Dermis microvascular lymphatic vessel endothelial cell (primary cell): Measurements from ENCODE around the gene DEFB110. TPM values are rescaled to one million over a fixed set of nuclear protein-coding genes. Genes with fewer than 3 reads are reported as not detected.

ENCODE experiments used
- total RNA-seq: library from RNA; depleted of rRNA; stranded (reverse); fragments of >200 nt; gene quantifications from 2 replicates; pipeline ENCODE4 v1.2.1, GENCODE V29; 2014

The DEFB110 gene
- total RNA-seq, 1 donor from 2014 or later: not detected

Other genes starting within 250 kb of the DEFB110 start
- gene PGK2, start 234.7 kb downstream of the DEFB110 start, total RNA-seq: not detected in 2 replicates
- not detected in 2 replicates for gene CRISP1, start 155.5 kb downstream of the DEFB110 start, total RNA-seq
- gene DEFB114, start 57.8 kb downstream of the DEFB110 start, total RNA-seq: not detected in 2 replicates
- not detected in 2 replicates for gene DEFB113, start 52.4 kb downstream of the DEFB110 start, total RNA-seq
- not detected in 2 replicates for gene DEFB112, start 27.9 kb upstream of the DEFB110 start, total RNA-seq